ENCODE results near the gene VTCN1.
"Not testable (repeated sequence)": the region's sequence is repeated elsewhere in the genome, so short reads cannot be mapped to it uniquely, and the experiment has no call there.

Gene VTCN1

GRCh38 chr1:117210831-117211261 lies at the start of gene VTCN1:
Gene VTCN1 (minus strand): TSS chr1:117210927. CDS start chr1:117210855, 72 bp downstream.
- DNase-seq: no peak

DNA sequence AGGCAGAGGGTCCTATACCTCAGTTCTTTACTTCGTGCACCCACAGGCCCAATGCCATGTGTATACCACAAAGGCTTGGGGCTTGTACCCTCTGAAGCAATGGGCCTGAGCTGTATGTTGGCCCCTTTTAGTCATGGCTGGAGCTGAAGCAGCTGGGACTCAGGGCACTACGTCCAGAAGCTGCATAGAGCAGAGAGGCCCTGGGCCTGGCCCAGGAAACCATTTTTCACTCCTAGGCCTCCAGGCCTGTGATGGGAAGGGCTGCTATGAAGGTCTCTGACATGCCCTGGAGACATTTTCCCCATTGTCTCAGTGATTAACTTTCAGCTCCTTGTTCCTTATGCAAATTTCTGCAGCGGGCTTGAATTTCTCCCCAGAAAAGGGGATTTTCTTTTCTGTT lies 48.1 kb upstream of the VTCN1 start:
- no peak for DNase-seq

DNA sequence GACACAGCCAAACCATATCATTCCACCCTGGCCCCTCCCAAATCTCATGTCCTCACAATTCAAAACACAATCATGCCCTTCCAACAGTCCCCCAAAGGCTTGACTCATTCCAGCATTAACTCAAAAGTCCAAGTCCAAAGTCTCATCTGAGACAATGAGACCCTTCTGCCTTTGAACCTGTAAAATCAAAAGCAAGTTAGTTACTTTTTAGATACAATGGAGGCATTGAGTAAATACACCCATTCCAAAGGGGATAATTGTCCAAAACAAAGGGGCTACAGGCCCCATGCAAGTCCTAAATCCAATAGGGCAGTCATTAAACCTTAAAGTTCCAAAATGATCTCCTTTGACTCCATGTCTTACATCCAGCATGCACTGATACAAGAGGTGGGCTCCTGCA lies 47.3 kb upstream of the VTCN1 start:
- DNase-seq: not testable (repeated sequence)

DNA sequence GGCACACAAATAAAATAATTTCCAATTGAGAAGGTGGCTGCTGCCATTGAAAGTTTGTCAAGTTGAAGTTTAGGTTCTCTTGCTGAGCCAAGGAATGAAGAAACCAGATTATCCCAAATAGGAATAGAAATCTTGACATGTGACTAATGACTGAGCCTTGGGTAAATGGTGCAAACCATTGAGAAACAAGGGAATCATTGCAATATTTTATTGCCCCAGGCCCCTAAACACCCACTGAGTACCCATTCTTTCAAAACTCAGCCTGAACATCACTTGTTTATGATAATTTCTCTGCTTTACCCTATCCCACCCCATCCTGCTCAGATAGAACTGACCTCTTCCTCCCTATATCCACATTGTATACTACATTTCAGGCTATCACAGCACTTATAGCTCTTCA lies 46.6 kb upstream of the VTCN1 start:
- DNase-seq: no peak

GRCh38 chr1:117250061-117250606 lies 39.4 kb upstream of the VTCN1 start:
- no peak for DNase-seq

- no peak for DNase-seq
Observed at GRCh38 chr1:117244971-117245370, 34.2 kb upstream of the VTCN1 start.

DNA sequence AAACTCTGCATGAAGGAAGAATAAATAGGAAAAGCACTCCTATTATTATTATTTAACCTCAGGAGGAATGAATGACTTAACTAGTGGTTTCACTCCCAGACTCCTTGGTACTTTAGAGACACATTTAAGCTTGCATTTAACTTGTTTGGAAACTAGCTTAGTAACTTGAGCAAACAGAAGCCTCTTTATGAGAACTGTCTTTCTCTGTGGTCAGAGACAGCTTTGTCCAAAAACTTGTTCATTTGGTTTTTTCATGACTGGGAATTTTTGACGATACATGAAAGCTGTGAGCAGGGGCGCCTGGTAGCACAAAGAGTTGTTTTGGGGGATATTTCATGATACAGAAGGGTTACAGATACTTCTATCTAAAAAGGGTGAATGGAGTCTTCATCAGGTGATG lies 33.6 kb upstream of the VTCN1 start:
- DNase-seq: no peak

DNA sequence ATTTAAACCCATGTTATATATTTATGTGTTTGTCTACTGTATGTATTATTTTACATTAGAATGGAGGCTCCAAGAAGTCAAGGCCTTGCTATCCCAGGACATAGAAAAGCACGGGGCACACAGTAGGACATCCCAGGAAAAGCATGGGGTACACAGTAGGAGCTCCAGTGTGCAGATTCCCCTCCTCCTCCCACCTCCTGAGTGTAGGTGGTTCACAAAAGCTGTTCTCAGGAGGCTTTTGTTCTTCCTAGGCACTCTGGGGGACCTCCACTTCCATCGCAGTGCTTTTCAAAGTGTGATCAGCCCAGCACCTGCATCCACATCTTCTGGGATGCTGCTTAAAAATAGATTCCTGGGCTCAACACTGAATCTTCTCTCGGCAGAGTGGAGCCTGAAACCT lies 30.8 kb upstream of the VTCN1 start:
- no peak for DNase-seq

GRCh38 chr1:117240547-117240946 lies 29.8 kb upstream of the VTCN1 start:
- no peak for DNase-seq

DNA sequence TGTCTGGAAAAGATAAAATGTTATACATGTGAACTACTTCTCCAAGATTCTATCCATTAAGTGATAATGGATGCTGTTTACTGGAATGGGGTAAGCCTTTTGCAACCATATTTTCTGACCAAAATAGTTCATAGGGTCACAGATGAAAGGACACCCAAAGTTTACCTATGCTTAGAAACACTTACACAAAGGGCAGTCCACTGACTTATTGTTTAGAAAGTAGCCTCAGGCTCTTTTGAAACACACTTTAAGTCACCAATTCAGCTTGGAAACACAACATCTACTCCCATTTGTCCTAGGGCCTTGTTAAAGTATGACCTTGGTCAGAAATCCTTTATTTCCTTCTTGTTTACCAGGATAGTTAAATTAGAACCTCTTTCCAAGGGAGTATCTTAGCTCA lies 28.7 kb upstream of the VTCN1 start:
- no peak for DNase-seq

DNA sequence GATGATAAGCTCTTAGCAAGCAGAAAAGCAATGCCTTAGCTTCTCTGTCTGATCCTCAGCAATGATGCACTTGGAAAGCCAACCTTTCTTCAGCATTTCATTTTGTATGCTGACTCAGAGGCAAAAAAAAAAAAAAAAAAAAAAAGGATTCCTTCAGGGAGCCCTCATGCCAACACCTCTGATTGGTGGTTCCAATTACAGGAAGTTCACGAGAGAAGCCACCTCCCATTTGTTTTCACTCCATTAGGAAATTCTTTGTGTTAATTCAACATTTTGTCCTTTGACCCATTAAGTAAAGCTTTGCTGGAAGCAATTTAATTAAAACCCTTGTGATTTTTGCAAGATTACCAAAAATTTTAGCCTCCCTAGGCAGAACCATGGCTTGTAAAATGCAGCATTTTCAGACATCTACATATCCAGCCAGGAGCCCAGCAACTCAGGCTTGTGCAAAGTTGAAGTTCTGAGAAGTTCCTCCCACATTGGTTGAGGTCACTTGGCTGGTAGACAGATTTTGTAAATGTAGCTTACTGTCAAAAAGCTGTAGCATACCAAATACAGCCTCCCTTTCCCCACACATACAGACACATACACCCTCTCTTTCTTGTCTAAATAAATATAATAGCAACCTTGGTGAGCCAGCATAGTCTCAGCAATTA lies 27.1 kb upstream of the VTCN1 start:
- no peak for DNase-seq

- DNase-seq: no peak
Observed at GRCh38 chr1:117235863-117236465, 25.2 kb upstream of the VTCN1 start.

GRCh38 chr1:117232531-117232930 lies 21.8 kb upstream of the VTCN1 start:
- DNase-seq: no peak

- no peak for DNase-seq
Observed at GRCh38 chr1:117231748-117232373, 21.1 kb upstream of the VTCN1 start.

- DNase-seq: no peak
Observed at GRCh38 chr1:117231312-117231711, 20.6 kb upstream of the VTCN1 start.

- DNase-seq: no peak
Observed at GRCh38 chr1:117229217-117229616, 18.5 kb upstream of the VTCN1 start.

DNA sequence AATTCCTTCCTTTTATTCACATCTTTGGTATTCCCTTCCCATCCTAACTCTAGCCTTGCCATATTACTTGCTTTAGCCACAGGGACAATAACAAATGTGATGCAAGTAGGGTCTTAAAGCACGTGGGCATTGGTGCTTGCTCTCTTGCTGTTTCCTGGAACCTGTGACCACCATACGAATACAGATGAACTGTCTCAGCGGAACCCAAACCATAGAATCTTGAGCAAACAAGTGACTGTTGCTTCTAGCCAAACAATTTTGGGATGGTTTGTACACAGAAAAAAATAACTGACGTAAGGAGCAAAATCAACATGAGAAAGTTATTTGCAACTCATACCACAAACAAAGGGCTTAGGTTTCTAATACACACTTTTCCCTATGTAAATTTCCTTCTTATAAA lies 15.2 kb upstream of the VTCN1 start:
- DNase-seq: no peak

GRCh38 chr1:117216718-117217117 lies 6.0 kb upstream of the VTCN1 start:
- DNase-seq: no peak

DNA sequence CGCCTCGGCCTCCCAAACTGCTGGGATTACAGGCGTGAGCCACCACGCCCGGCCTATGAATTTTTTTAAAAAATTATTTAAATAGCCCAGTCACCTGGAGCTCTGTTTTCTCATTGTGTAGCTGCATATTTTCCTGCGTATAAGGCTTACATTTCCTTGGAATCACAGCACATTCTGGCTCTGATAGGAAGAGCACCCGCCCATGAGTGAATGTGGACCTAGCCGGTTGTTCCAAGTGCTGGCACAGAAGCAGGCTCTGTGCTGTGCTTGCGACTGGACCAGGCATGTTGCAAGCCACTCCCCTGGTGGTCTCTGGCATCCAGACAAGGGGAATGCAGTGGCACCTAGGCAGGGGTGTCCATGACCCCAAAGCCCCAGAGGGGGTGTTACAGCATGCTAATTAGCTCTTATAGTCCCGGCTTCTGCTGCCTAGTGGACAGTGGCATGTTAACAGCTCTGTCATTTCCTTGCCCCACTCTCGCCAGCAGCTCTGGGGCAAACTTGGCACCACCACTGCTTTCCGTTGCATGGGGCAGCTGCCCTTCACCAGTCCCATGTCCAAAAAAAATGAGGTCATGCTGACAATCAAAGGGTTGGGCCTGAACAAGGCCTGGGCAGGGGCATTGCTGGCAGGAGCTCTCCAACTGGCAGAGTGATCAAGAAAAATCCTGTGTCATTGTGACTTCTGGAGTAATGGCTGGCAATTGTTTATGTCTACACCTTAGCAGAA lies 5.2 kb upstream of the VTCN1 start:
- DNase-seq: no peak

- no peak for DNase-seq
Observed at GRCh38 chr1:117215019-117215418, 4.3 kb upstream of the VTCN1 start.

DNA sequence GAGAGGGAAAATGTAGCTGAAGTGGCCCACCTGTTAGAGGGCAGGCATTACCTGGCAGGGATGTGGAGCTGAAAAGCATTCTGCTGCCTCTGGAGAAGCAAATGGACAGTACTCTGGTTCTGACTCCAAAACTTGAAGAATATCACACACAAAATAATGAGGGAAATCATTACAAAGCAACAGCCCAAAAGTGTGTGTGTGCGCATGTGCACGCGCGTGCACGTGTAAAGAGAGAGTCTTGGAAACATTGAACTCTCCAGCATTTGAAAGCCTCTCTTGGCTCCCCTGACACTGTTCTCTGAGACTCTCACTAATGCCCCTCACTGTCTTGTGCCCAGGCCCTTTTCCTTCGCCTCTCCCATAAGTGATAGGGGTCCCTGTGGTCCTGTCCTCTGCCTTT lies 2.3 kb upstream of the VTCN1 start:
- no peak for DNase-seq

DNA sequence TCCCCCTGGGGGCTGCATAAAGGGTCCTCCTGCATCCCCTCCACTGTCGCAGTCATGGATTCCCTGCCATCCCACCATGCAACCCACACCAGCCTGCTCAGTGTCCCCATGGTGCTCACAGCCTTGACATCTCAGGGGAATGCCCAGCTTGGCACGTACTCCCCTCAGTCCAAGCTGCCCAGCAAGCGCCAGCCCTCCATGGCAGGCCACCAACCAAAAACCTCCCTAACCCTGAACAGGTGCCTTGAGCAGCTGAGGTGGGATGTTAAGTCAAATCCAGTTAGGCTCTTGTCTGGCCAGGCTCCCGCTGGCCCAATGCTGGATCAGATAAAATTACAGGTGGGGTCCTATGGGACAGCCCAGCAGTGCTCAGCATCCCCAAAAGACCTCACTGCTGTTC lies 341 bp downstream of the VTCN1 start:
- no peak for DNase-seq

- DNase-seq: no peak
Observed at GRCh38 chr1:117209094-117209493, 1.6 kb downstream of the VTCN1 start.

- no peak for DNase-seq
Observed at GRCh38 chr1:117208580-117208979, 2.1 kb downstream of the VTCN1 start.
